Gastroesophageal sphincter (tissue), 4 donors: Measurements from ENCODE around the gene PYGM. TPM values are rescaled to one million over a fixed set of nuclear protein-coding genes. Genes with fewer than 3 reads are reported as not detected.

Experiments used
- ATAC-seq: fragments of 150-250 bp; one replicate; pipeline ENCODE4 v1.9.1; 2016; ENCODE audit warnings: mild to moderate bottlenecking, moderate library complexity
- H3K27ac ChIP-seq, 4 donors: fragments of 200-600 bp; sonication (generic) in 3 of 4; 1 replicate in 3 of 4; 2 replicates in 1 of 4; pipeline ENCODE4 v1.5.1; 2016 to 2019
- H3K27me3 ChIP-seq: fragments of 200-600 bp; sonication (generic); one replicate; pipeline ENCODE4 v1.5.1; 2019
- H3K36me3 ChIP-seq, 2 donors: fragments of 200-600 bp; sonication (generic); one replicate each; pipeline ENCODE4 v1.5.1; 2019; ENCODE audit warnings: control low read depth in 1 of 2
- H3K4me1 ChIP-seq, 3 donors: fragments of 200-600 bp; sonication (generic); 1 replicate in 2 of 3; 2 replicates in 1 of 3; pipeline ENCODE4 v1.5.1; 2016 to 2019; ENCODE audit warnings: control low read depth in 2 of 3
- H3K4me3 ChIP-seq, 2 donors: fragments of 200-600 bp; sonication (generic); one replicate each; pipeline ENCODE4 v1.5.1; 2019; ENCODE audit warnings: mild to moderate bottlenecking in 1 of 2, moderate library complexity in 1 of 2
- H3K9me3 ChIP-seq, 3 donors: fragments of 200-600 bp; sonication (generic); one replicate each; pipeline ENCODE4 v1.5.1; 2017 to 2019; ENCODE audit warnings: control low read depth in 2 of 3
- CTCF ChIP-seq, 4 experiments: fragments of 200-600 bp in 2 of 4; fragments of 450-650 bp in 2 of 4; sonication (generic) in 1 of 4; IDR thresholded peaks; one replicate each; pipeline ENCODE4 v1.5.1; 2017 to 2019; ENCODE audit warnings: antibody characterized with exemption in 4 of 4, mild to moderate bottlenecking in 2 of 4, moderate library complexity in 2 of 4
- EP300 ChIP-seq: sonication (generic); formaldehyde crosslinking; IDR thresholded peaks from one replicate; pipeline ENCODE4 v1.6.1; 2017; ENCODE audit warnings: antibody characterized with exemption, mild to moderate bottlenecking
- POLR2A ChIP-seq, 2 donors: fragments of 450-650 bp; IDR thresholded peaks; one replicate each; pipeline ENCODE4 v1.6.1; 2017; ENCODE audit warnings: antibody characterized with exemption in 2 of 2, mild to moderate bottlenecking in 2 of 2, moderate library complexity in 1 of 2
- POLR2AphosphoS5 ChIP-seq: sonication (generic); formaldehyde crosslinking; IDR thresholded peaks from one replicate; pipeline ENCODE4 v1.6.1; 2017; ENCODE audit warnings: antibody characterized with exemption
- WGBS, 2 donors: methylation state at CpG; one replicate each; pipeline ENCODE4 v1.1.5; 2018; ENCODE audit warnings: low coverage in 1 of 2; 5-methylcytosine and 5-hydroxymethylcytosine counted together
- total RNA-seq, 4 donors: library from RNA; depleted of rRNA; stranded (reverse); fragments of >200 nt; gene quantifications; one replicate each; pipeline ENCODE4 v1.1.0, GENCODE V29; 2016

PYGM gene
- total RNA-seq, 4 donors from 2014 or later: 10.5 to 55.2 (median 32.8) TPM

DNA sequence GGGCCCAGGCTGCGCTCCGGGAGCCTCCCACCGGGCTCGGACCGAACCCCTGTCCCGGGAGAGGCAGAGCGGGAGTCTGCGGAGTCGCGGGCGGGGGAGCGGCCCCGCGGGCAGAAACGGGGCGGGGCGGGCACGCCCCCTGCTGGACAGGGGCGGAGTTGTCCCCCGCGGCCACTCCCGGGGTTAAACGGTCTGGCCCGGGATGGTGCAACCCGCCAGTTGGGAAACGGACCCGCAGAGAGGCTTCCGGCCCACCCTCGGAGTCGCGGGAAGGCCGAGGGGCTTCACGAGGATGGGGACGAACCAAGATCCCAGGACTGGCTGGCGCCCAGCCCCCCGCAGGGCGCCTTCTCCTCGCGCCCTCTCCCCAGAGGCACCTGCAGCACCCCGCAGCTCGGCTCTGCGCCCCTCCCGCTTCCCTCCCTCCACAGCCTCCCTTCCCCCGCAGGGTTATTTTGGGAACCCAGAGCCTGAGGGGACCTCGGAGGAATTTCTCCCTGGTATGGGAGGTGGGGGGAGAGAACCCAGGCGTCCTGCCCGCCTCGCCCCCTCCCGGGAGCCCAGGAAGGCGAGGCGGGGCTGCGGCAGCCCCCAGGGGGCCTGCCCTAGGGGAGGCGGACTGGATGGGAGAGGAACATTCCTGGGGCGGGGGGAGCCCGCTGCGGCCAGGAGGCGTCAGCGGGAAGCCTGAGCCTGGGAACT is 16.7 kb downstream of the PYGM start:
- Histone ChIP-seq H3K27me3 (no peaks in the 10 kb centered on the region), H3K9me3 (no peaks in the 10 kb centered on the region), H3K36me3 (peaks cover 0 to 16% of the 10 kb centered on the region in 2 donors), H3K4me1 (peaks cover 0 to 65% (median 17%) of the 10 kb centered on the region in 3 donors), H3K27ac (peak overlapping the region; percentile 51 to 96 (median 93)), H3K4me3 (peak overlapping the region; percentile 37 to 73)
- ATAC-seq: peak; percentile 67
- no CpG with 5 or more reads among the region's 58 CpGs for WGBS, 2 donors
- TF ChIP-seq EP300: no peak
- peak; percentile 34 to 36 for TF ChIP-seq POLR2A (IDR thresholded peaks at IDR 0.05)
- peak; percentile 71 for TF ChIP-seq POLR2AphosphoS5
- peak in 3 of 4 experiments; percentile 63 to 91 (median 83) for TF ChIP-seq CTCF (IDR thresholded peaks at IDR 0.05)

DNA sequence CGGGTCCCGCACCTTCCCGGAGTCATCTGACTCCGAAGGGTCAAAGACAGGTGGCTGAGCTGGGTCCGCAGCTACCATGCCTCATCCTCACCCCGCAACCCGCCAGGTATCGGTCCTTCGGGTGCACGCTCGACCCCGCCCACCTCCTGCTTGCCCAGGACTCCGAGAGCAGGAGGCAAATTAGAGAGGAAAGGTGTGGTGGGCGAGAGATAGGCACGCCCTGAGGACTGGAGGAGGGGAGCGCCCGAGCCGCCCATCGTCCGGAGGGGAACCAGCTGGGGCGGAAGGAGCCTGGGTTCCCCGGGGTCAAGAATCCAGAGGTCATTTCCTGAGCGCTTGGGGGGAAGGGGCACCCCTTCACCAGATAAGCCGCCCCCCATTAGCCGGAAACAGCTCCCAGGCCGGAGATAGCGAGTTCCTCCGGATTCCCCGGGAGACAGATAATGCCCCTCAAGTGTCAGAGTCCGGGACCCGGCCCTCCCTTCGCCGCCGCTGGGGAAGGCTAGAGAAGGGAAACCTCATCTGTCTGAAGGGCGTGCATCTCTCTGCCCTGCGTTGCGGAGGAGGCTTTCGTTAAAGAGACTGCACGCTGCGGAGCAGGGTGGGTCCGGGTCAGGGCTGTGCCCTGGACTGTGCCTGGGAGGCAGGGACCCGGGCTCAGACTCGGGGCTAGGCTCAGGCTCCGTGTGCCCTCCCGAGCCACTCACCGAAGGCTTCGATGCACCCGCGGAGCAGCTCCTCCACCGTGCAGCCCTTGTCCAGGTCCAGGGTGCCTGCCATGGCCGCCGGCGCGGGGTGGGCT is 17.5 kb downstream of the PYGM start:
- TF ChIP-seq POLR2AphosphoS5 (no peak), POLR2A (IDR thresholded peaks at IDR 0.05) (no peak), CTCF (IDR thresholded peaks at IDR 0.05) (no peak), EP300 (no peak)
- peaks cover 0 to 60% (median 17%) of the 10 kb centered on the region in 3 donors for H3K4me1 ChIP-seq
- WGBS, 2 donors: 0% methylated on average over 3 of the region's 54 CpGs; no CpG with 5 or more reads in 1 of the 2 donors

DNA sequence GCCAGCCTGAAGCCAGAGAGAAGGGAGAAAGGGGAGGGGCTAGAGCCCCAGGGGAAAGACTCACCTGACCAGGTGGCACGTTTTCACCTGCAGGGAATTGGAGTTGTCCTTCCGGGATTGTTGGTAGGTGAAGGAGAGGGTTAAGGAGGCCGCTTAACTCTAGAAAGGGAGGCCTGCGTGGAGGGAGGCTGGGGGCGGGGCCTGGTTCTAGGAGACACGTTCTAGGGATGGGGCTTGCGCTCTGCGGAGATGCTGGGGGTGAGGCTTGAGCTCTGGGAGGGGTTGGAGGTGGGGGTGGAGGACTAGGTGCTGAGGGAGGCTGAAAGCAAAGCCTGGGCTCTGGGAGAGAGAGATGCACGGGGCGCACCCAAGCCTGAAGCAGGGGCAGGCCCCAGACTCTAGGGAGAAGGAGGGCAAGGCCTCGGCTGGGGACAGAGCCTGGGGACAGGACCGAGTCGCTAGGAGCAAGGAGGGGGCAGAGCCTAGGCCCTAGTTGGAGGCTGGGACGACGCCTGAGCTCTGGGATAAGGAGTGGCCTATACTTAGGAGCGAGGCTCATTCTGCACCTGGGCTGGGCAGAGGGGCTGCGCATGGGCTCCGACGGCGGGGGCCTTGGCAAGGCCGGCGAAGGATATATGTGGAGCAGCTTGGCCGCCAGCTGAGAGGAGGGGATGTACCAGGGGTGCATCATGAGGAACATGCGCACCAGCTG is 18.2 kb downstream of the PYGM start:
- ATAC-seq: no peak
- no peak for TF ChIP-seq POLR2A (IDR thresholded peaks at IDR 0.05)
- no peak for TF ChIP-seq CTCF (IDR thresholded peaks at IDR 0.05)
- no peak for TF ChIP-seq POLR2AphosphoS5
- TF ChIP-seq EP300: no peak
- H3K4me3 ChIP-seq: peak overlapping the region in 1 of 2 donors; percentile 73
- peaks cover 0 to 30% of the 10 kb centered on the region in 2 donors for H3K36me3 ChIP-seq
- no peaks in the 10 kb centered on the region for H3K9me3 ChIP-seq
- 56 to 76% methylated on average over 3 to 16 of the region's 24 CpGs for WGBS, 2 donors
- H3K27me3 ChIP-seq: no peaks in the 10 kb centered on the region
- peak overlapping the region in 3 of 4 donors; percentile 91 to 96 (median 95) for H3K27ac ChIP-seq
- peaks cover 0 to 59% (median 17%) of the 10 kb centered on the region in 3 donors for H3K4me1 ChIP-seq

More for the DNA sequence above, 17.5 kb downstream of the PYGM start:
- H3K9me3 ChIP-seq: no peaks in the 10 kb centered on the region
- ATAC-seq: peak; percentile 1
- H3K27me3 ChIP-seq: no peaks in the 10 kb centered on the region
- peaks cover 0 to 23% of the 10 kb centered on the region in 2 donors for H3K36me3 ChIP-seq
- H3K4me3 ChIP-seq: peak overlapping the region; percentile 37 to 73
- H3K27ac ChIP-seq: peak overlapping the region in 3 of 4 donors; percentile 91 to 96 (median 95)

DNA sequence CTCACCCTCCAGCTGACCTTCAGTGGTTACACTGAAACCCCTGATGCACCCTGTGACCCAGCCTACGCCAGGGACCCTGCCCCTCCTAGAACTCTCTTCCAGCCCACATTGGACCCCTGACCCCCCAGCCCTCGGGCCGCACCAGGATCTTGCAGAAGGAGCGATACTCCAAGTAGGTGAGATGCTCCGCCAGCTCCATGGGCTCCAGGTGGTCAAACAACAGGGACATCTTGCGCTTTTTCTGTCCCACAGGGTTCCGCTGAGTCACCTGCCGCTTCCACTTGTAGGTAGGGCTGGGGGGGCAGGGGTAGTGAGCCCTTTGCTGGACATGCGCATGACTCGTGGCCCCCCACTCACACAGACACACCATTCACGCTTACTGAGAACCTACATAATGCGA is 19.9 kb downstream of the PYGM start:
- Histone ChIP-seq H3K9me3 (no peaks in the 10 kb centered on the region), H3K4me1 (peaks cover 0 to 43% (median 11%) of the 10 kb centered on the region in 3 donors), H3K4me3 (no peak overlapping the region), H3K36me3 (peaks cover 0 to 47% of the 10 kb centered on the region in 2 donors), H3K27me3 (no peaks in the 10 kb centered on the region), H3K27ac (no peak overlapping the region)
- ATAC-seq: no peak
- TF ChIP-seq CTCF (IDR thresholded peaks at IDR 0.05) (no peak), EP300 (no peak), POLR2A (IDR thresholded peaks at IDR 0.05) (no peak), POLR2AphosphoS5 (no peak)
- 60 to 94% methylated on average over 1 to 6 of the region's 12 CpGs for WGBS, 2 donors
